LNCaP clone FGC (cell line): ENCODE measurements around the gene ZC3H8.

Experiments
- DNase-seq: peaks from one replicate; pipeline ENCODE4 v3.0.0-alpha.2; 2011; ENCODE audit warnings: low read depth
- H3K4me3 ChIP-seq: 2 replicates; pipeline ENCODE4 v1.5.1; 2011; ENCODE audit warnings: mild to moderate bottlenecking, low read depth, low read length, control low read depth
- TF ChIP-seq, protein P1 (sequence below): IDR thresholded peaks from 2 replicates; pipeline ENCODE4 v1.5.1; 2012; ENCODE audit warnings: mild to moderate bottlenecking; ENCODE audit not compliant: control insufficient read depth, insufficient read depth; ENCODE audit errors: extremely low read depth

Gene ZC3H8

GRCh38 chr2:112168422-112169124 is 86.3 kb downstream of the ZC3H8 start:
- DNase-seq: no peak
- TF ChIP-seq, protein P1, sequence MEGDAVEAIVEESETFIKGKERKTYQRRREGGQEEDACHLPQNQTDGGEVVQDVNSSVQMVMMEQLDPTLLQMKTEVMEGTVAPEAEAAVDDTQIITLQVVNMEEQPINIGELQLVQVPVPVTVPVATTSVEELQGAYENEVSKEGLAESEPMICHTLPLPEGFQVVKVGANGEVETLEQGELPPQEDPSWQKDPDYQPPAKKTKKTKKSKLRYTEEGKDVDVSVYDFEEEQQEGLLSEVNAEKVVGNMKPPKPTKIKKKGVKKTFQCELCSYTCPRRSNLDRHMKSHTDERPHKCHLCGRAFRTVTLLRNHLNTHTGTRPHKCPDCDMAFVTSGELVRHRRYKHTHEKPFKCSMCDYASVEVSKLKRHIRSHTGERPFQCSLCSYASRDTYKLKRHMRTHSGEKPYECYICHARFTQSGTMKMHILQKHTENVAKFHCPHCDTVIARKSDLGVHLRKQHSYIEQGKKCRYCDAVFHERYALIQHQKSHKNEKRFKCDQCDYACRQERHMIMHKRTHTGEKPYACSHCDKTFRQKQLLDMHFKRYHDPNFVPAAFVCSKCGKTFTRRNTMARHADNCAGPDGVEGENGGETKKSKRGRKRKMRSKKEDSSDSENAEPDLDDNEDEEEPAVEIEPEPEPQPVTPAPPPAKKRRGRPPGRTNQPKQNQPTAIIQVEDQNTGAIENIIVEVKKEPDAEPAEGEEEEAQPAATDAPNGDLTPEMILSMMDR: no peak
- H3K4me3 ChIP-seq: no peak overlapping the region

GRCh38 chr2:112166806-112167499 is 87.9 kb downstream of the ZC3H8 start:
- TF ChIP-seq, protein P1: no peak
- no peak overlapping the region for H3K4me3 ChIP-seq
- DNase-seq: no peak

DNA sequence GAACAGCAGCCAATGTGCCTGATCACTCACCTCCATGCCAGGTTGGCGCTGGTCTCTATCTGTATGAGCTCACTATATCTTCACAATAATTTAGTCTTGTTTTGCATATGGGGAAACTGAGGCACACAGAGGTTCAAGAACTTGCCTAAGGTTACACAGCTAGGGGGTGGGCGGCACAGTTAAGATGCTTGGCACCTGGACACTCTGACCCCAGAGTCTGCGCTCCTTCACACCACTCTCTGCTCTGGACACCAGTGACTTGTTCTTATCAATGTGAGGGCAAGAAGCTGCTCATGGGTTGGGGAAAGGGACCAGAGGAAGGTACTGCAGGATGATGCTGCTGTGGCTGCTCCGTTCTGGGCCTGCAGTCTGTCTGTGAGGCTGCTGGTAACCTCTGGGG is 89.5 kb downstream of the ZC3H8 start:
- TF ChIP-seq, protein P1: no peak
- no peak overlapping the region for H3K4me3 ChIP-seq
- no peak for DNase-seq

- TF ChIP-seq, protein P1: no peak
- no peak overlapping the region for H3K4me3 ChIP-seq
- no peak for DNase-seq
These were observed 90.0 kb downstream of the ZC3H8 start for GRCh38 chr2:112164876-112165275.

GRCh38 chr2:112163541-112163981 is 91.3 kb downstream of the ZC3H8 start:
- no peak overlapping the region for H3K4me3 ChIP-seq
- no peak for DNase-seq
- TF ChIP-seq, protein P1: no peak

GRCh38 chr2:112162956-112163355 is 91.9 kb downstream of the ZC3H8 start:
- DNase-seq: no peak
- H3K4me3 ChIP-seq: no peak overlapping the region
- TF ChIP-seq, protein P1: no peak
